HG02623 (cell line): Measurements from ENCODE around the gene PCDHGA5.
"Not testable (repeated sequence)": the region's sequence is repeated elsewhere in the genome, so short reads cannot be mapped to it uniquely, and the experiment has no call there.

Source experiments
- ATAC-seq: cut with Tn5 transposase; IDR thresholded peaks from one replicate; pipeline ENCODE4 v1.9.1; 2021; ENCODE audit warnings: moderate library complexity; ENCODE audit not compliant: unreplicated experiment

The PCDHGA5 gene

GRCh38 chr5:141349917-141350619 lies 13.9 kb upstream of the PCDHGA5 start, which contains the start of gene PCDHGB1:
TSS of gene PCDHGB1 (plus strand) at chr5:141350099. CDS start at chr5:141350261, 162 bp downstream.
- ATAC-seq = no peak

DNA sequence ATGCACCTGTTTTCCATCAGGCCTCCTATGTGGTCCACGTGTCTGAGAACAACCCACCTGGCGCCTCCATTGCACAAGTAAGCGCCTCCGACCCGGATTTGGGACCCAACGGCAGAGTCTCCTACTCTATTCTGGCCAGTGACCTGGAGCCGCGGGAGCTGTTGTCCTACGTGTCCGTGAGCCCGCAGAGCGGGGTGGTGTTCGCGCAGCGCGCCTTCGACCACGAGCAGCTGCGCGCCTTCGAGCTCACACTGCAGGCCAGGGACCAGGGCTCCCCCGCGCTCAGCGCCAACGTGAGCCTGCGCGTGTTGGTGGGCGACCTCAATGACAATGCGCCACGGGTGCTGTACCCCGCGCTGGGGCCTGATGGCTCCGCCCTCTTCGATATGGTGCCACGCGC lies 12.4 kb upstream of the PCDHGA5 start:
- no peak for ATAC-seq

DNA sequence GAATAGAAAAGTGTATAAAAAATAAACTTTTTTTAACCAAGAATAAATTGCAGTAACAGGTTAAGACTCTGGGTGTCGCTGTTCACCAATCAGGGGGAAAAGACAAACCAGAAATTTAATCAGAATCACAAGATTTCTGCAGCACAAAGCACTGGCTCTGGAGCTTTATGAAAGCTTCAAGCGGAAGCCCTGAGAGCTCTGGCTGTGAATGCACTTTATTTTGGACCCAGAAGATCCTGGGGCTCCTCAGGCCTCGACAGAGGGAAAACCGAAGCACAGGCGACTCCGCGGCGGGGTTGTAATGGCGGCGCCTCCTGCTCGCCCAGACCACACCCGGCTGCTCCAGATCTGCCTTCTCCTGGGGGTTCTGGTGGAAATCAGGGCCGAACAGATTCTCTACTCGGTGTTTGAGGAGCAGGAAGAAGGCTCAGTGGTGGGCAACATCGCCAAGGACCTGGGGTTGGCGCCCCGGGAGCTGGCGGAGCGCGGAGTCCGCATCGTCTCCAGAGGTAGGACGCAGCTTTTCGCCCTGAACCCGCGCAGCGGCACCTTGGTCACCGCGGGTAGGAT lies 9.0 kb upstream of the PCDHGA5 start, which contains the start of gene PCDHGA4:
PCDHGA4 (plus strand) TSS at position 122 of the 570 bp plus-strand sequence; CDS start at position 209, 87 bp downstream.
- ATAC-seq = no peak

GRCh38 chr5:141355641-141356040 lies 8.3 kb upstream of the PCDHGA5 start:
- no peak for ATAC-seq

- no peak for ATAC-seq
Observed at GRCh38 chr5:141356133-141356532, 7.8 kb upstream of the PCDHGA5 start.

- ATAC-seq = no peak
Observed at GRCh38 chr5:141356950-141357349, 7.0 kb upstream of the PCDHGA5 start.

DNA sequence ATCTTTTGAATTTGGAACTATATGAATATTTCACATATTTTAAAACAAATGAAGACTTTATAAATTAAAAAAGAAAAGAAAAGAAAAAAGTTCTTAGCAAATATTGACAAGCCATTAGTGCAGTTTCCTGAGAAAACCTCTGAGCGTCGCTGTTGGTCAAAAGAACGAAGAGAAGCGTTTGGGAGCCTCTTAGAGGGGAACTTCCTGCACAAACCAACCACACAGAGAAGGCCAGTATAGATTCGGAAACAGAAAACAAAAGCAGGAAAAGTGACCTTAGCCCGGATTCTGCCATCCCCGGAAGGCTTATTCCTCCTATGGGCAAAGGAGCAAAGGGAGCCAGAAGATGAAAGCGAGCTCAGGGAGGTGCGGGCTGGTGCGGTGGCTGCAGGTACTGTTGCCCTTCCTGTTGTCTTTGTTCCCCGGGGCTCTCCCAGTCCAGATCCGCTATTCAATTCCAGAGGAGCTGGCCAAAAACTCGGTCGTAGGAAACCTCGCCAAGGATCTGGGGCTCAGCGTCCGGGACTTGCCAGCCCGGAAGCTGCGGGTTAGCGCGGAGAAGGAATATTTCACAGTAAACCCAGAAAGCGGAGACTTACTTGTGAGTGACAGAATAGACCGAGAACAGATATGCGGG lies 4.1 kb upstream of the PCDHGA5 start, which contains the start of gene PCDHGB2:
PCDHGB2 (plus strand) TSS at position 205 of the 637 bp plus-strand sequence; CDS start at position 347, 142 bp downstream.
- peak; percentile 68 for ATAC-seq

GRCh38 chr5:141360685-141361084 lies 3.3 kb upstream of the PCDHGA5 start:
- ATAC-seq = no peak

DNA sequence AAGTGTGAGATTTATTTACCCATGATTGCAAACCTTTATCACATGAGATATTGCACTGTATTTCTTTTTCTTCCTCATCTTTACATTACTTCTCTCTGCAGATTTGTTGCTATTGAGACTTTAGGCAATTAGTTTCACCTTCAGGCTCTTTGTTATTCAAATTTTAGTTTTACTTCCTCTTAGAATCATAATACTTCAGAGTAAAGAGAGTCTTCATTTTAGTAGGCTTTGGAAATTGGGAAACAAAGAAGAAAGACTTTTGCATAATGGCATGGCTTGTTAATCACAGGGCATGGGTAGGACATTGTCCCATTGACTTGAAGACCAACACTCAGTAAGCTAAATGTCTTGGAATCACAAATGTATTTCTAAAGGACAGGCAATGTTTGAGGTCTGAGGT lies 1.2 kb upstream of the PCDHGA5 start:
- no peak for ATAC-seq

- no peak for ATAC-seq
Observed at GRCh38 chr5:141366016-141366896, 2.3 kb downstream of the PCDHGA5 start.

- peak; percentile 89 for ATAC-seq
Observed at GRCh38 chr5:141369994-141370848, 6.3 kb downstream of the PCDHGA5 start, which contains the start of gene PCDHGB3. TSS of gene PCDHGB3 (plus strand) at chr5:141370242. CDS start at chr5:141370395, 153 bp downstream.

DNA sequence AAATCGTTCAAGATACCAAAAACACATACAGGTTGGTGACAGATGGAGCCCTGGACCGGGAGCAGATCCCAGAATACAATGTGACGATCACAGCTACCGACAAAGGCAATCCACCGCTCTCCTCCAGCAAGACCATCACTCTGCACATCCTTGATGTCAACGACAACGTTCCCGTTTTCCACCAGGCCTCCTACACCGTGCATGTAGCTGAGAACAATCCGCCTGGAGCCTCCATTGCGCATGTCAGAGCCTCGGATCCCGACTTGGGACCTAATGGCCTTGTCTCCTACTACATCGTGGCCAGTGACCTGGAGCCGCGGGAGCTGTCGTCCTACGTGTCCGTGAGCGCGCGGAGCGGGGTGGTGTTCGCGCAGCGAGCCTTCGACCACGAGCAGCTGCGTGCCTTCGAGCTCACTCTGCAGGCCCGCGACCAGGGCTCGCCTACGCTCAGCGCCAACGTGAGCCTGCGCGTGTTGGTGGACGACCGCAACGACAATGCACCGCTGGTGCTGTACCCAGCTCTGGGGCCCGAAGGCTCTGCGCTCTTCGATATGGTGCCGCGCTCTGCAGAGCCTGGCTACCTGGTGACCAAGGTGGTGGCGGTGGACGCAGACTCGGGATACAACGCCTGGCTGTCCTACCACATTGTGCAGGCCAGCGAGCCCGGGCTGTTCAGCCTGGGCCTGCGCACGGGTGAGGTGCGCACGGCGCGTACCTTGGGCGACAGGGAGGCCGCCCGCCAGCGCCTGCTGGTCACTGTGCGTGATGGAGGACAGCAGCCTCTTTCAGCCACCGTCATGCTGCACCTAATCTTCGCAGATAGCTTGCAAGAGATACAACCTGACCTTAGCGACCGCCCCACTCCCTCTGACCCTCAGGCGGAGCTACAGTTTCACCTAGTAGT lies 7.9 kb downstream of the PCDHGA5 start:
- no peak for ATAC-seq

DNA sequence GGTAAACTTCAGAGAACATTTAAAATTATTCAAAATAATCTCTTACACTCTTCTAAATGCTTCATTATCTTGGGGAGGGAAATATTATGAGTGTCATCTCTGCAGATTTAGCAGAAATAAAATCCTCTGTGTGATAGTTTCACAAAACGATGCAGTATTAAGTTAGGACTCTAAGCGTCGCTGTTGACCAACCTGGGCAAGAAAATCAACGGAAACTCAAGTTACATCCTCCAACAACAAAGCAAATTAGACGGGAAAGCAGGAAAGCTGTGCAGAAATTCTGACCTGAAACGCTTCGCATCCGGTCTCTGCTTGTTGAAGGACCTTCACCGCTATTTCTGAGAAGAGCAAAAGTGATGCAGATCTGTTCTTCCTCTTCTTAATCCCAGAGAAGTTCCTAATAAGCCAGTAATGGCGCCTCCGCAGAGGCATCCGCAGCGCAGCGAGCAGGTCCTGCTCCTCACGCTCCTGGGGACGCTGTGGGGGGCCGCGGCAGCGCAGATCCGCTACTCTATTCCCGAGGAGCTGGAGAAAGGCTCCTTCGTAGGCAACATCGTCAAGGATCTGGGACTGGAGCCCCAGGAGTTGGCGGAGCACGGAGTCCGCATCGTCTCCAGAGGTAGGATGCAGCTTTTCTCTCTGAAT lies 9.8 kb downstream of the PCDHGA5 start, which contains the start of gene PCDHGA6:
PCDHGA6 (plus strand) TSS at position 219 of the 645 bp plus-strand sequence; CDS start at position 412, 193 bp downstream.
- ATAC-seq = no peak

DNA sequence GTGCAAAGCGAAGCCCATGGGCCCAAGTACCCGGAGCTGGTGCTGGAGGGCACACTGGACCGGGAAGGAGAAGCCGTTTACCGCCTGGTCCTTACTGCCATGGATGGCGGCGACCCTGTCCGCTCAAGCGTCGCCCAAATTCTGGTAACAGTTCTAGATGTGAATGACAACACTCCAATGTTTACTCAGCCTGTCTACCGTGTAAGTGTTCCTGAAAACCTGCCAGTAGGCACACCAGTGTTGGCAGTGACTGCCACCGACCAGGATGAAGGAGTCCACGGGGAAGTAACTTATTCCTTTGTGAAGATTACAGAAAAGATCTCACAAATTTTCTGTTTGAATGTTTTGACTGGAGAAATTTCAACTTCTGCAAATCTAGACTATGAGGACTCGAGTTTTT lies 10.7 kb downstream of the PCDHGA5 start:
- ATAC-seq = no peak

DNA sequence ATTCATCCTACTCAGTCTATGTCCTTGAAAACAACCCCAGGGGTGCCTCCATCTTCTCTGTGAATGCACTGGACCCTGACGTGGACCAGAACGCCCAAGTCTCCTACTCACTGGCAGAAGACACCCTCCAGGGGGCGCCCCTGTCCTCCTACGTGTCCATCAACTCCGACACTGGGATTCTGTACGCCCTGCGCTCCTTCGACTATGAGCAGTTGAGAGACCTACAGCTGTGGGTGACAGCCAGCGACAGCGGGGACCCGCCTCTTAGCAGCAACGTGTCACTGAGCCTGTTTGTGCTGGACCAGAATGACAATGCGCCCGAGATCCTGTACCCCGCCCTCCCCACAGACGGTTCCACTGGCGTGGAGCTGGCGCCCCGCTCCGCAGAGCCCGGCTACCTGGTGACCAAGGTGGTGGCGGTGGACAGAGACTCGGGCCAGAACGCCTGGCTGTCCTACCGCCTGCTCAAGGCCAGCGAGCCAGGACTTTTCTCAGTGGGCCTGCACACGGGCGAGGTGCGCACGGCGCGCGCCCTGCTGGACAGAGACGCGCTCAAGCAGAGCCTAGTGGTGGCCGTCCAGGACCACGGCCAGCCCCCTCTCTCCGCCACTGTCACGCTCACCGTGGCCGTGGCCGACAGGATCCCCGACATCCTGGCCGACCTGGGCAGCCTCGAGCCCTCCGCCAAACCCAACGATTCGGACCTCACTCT lies 11.6 kb downstream of the PCDHGA5 start:
- not testable (repeated sequence) for ATAC-seq

DNA sequence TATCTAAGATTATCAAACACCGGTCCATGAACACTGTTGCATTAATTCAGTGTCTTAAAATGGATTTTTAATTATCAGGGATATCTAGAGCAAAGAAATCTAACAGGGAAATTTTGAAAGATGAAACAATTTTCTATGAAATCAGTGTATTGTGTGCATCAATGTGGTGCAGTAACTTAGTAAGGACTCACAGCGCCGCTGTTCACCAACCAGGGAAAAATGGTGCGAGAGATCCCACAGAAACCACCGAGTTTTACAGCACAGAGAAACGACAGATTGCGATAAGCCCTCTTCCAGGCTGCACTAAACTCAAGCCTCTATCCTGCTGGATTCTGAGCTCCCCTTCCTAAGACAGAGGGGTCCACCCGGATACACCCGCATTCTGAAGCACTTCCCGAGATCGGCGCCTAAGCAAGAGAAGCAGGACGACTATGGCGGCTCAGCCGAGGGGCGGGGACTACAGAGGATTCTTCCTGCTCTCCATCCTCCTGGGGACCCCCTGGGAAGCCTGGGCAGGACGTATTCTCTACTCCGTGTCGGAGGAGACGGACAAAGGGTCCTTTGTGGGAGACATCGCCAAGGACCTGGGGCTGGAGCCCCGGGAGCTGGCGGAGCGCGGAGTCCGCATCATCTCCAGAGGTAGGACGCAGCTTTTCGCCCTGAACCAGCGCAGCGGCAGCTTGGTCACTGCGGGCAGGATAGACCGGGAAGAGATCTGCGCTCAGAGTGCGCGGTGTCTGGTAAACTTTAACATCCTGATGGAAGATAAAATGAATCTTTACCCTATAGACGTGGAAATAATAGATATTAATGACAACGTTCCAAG lies 18.7 kb downstream of the PCDHGA5 start, which contains the start of gene PCDHGA7:
PCDHGA7 (plus strand) TSS at position 274 of the 826 bp plus-strand sequence; CDS start at position 432, 158 bp downstream.
- no peak for ATAC-seq
